ENCODE measurements around the gene MRGPRD.

GRCh38 chr11:68959465-68960293 lies 21.1 kb downstream of the MRGPRD start:
- TF ChIP-seq POLR2A (IDR thresholded peaks at IDR 0.05; ENCODE audit: low read depth, low read length) (no peak), POLR2AphosphoS5 (IDR thresholded peaks at IDR 0.05; ENCODE audit: low read depth, low read length) (no peak), TAF1 (IDR thresholded peaks at IDR 0.05; ENCODE audit: low read depth, low read length) (no peak)
